GM12873 (cell line): Measurements from ENCODE around the gene FBN2.

Experiments used
- TF ChIP-seq, protein P1 (sequence below): IDR thresholded peaks from 2 replicates; pipeline ENCODE4 v1.5.1; 2012; ENCODE audit warnings: low read depth, mild to moderate bottlenecking, moderate library complexity, low read length, control low read depth; ENCODE audit not compliant: insufficient read depth; ENCODE audit errors: missing control alignments

The FBN2 gene

GRCh38 chr5:128264564-128265360 is 273.3 kb downstream of the FBN2 start:
- TF ChIP-seq, protein P1, sequence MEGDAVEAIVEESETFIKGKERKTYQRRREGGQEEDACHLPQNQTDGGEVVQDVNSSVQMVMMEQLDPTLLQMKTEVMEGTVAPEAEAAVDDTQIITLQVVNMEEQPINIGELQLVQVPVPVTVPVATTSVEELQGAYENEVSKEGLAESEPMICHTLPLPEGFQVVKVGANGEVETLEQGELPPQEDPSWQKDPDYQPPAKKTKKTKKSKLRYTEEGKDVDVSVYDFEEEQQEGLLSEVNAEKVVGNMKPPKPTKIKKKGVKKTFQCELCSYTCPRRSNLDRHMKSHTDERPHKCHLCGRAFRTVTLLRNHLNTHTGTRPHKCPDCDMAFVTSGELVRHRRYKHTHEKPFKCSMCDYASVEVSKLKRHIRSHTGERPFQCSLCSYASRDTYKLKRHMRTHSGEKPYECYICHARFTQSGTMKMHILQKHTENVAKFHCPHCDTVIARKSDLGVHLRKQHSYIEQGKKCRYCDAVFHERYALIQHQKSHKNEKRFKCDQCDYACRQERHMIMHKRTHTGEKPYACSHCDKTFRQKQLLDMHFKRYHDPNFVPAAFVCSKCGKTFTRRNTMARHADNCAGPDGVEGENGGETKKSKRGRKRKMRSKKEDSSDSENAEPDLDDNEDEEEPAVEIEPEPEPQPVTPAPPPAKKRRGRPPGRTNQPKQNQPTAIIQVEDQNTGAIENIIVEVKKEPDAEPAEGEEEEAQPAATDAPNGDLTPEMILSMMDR = no peak

DNA sequence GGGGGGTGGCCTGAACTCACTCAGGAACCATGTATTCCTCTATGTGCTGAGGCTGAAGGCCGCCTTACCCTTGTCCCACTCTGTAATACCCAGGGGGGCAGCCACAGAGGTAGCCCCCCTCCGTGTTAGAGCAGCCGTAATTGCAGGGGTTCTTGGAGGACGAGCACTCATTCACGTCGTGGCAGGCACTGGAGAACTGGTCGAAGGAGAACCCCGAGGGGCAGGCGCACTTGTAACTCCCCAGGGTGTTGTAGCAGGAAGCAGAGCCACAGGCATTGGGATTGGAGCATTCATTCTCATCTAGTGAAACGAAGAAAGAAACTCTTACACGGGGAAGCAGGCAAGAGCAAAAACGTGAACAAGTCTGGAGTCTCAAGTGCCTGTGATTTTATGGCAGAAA is 274.7 kb downstream of the FBN2 start:
- TF ChIP-seq, protein P1 = no peak

DNA sequence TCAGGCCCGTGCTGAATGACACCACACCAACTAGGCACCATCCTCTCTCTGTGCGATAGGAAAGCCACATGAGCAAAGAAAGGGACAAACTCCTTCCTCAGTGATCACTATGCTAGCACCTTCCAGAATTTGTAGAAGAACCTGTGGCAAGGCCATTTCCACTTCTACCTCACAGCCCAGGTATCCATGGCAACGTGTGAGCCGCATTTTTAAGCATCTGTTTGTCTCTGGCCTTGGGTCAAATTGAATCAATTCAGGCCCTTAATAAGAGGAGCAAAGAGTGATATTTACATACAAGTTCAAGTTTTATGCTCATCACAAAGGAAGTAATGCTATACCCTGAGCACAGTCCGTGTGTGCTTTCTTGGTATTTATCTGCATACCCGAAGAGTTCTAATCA is 275.1 kb downstream of the FBN2 start:
- TF ChIP-seq, protein P1 = no peak

- TF ChIP-seq, protein P1 = no peak
Measured at GRCh38 chr5:128259607-128260021, 278.4 kb downstream of the FBN2 start.

DNA sequence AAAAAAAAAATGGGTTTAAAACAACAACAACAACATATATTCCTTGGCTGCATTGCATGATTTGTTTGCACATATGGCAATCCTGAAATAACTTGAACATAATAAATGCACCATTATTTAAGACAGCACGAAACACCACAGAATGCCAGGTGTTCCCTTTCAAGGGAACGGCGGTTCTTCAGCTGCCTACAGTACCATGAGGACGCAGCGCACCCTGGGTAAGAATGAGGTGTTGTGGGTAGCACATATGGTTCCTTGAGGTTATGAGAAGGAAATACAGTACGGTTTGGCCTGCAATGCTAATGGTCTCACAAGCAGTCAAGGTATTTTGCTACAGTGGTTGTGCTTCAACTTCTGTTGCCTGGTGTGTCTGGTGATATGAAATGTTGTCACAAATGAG is 279.7 kb downstream of the FBN2 start:
- TF ChIP-seq, protein P1 = no peak

DNA sequence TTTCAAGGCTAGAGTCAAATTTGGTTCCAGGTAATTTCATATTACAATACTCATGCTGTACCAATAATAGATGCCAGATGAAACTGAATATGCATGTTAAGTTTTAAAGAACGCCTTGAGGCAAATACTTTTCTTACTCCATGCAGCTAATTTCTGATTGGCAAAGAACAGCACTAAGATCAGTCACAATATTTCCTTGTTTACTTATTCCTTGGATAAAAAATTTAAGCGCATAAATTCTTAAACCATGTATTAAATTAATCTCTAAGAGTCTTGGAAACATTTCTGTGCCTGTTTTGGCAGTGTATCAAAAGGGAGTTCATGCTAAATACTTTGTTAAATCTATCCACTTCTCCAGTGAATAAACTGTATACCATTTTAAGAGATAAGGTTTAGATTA is 281.0 kb downstream of the FBN2 start:
- TF ChIP-seq, protein P1 = no peak

- TF ChIP-seq, protein P1 = no peak
Measured at GRCh38 chr5:128254789-128255188, 283.3 kb downstream of the FBN2 start.
